IMR-90 (cell line): Measurements from ENCODE around the gene STIM1. TPM values are rescaled to one million over a fixed set of nuclear protein-coding genes. Genes with fewer than 3 reads are reported as not detected.

Experiments used
- ATAC-seq: fragments of 200-7000 bp; cut with Tn5 transposase; 2 replicates; pipeline ENCODE4 v1.9.1; 2020; ENCODE audit warnings: low read depth, mild to moderate bottlenecking, moderate library complexity
- BruUV-seq: library from RNA; stranded (reverse); fragments of 400-500 nt; replicated peaks from 2 replicates; lab custom pipeline; 2021; lab: Mats Ljungman, UMichigan
- CTCF ChIA-PET: fragments of 300-600 bp; formaldehyde crosslinking; extraction: SDS; loops from one replicate; lab custom pipeline; 2021; ENCODE audit warnings: antibody characterized with exemption; lab: Yijun Ruan, JAX
- POLR2A ChIA-PET: fragments of 300-600 bp; sonication (Branson Sonifier 250); formaldehyde crosslinking; loops from one replicate; lab custom pipeline; 2022; ENCODE audit warnings: antibody characterized with exemption; ENCODE audit not compliant: unreplicated experiment; lab: Charles Lee
- DNase-seq: peaks from one replicate; pipeline ENCODE4 v3.0.0; 2013
- H2AFZ ChIP-seq: replicated peaks from 2 replicates; pipeline ENCODE3; 2013; ENCODE audit warnings: low read length, mild to moderate bottlenecking; ENCODE audit not compliant: poor library complexity
- H2AK5ac ChIP-seq: 2 replicates; pipeline ENCODE4 v1.6.1; 2013; ENCODE audit warnings: low read depth, low read length, inconsistent platforms
- H2AK9ac ChIP-seq: replicated peaks from 2 replicates; pipeline ENCODE3; 2013; ENCODE audit warnings: mild to moderate bottlenecking, low read depth, low read length, moderate library complexity; ENCODE audit not compliant: poor library complexity
- H2BK120ac ChIP-seq: 2 replicates; pipeline ENCODE4 v1.6.1; 2013; ENCODE audit warnings: low read depth, low read length, inconsistent platforms
- H2BK15ac ChIP-seq: 3 replicates; pipeline ENCODE4 v1.6.1; 2013; ENCODE audit warnings: low read depth, low read length, inconsistent platforms
- H2BK20ac ChIP-seq: 2 replicates; pipeline ENCODE4 v1.6.1; 2013; ENCODE audit warnings: low read depth, mild to moderate bottlenecking, inconsistent platforms, low read length, moderate library complexity
- H2BK5ac ChIP-seq: 2 replicates; pipeline ENCODE4 v1.6.1; 2013; ENCODE audit warnings: mild to moderate bottlenecking, low read depth, low read length, inconsistent platforms; ENCODE audit not compliant: poor library complexity, severe bottlenecking
- H3K14ac ChIP-seq: replicated peaks from 2 replicates; pipeline ENCODE4 v1.6.1; 2013; ENCODE audit warnings: low read depth, low read length, inconsistent platforms
- H3K18ac ChIP-seq: 2 replicates; pipeline ENCODE4 v1.6.1; 2013; ENCODE audit warnings: low read depth, low read length, control low read depth
- H3K23ac ChIP-seq: 2 replicates; pipeline ENCODE4 v1.6.1; 2013; ENCODE audit warnings: low read depth, low read length, inconsistent platforms
- H3K27ac ChIP-seq: 2 replicates; pipeline ENCODE4 v1.5.1; 2013; ENCODE audit warnings: mild to moderate bottlenecking, control low read depth, low read length; ENCODE audit not compliant: insufficient read depth
- H3K27me3 ChIP-seq: 2 replicates; pipeline ENCODE4 v1.6.1; 2013; ENCODE audit warnings: low read length; ENCODE audit not compliant: control insufficient read depth, insufficient read depth
- H3K36me3 ChIP-seq: 2 replicates; pipeline ENCODE4 v1.6.1; 2013; ENCODE audit warnings: low read length, mixed read lengths; ENCODE audit not compliant: control insufficient read depth, insufficient read depth
- H3K4ac ChIP-seq: 2 replicates; pipeline ENCODE4 v1.6.1; 2013; ENCODE audit warnings: low read depth, low read length, inconsistent platforms
- H3K4me1 ChIP-seq: 2 replicates; pipeline ENCODE4 v1.6.1; 2013; ENCODE audit warnings: low read length, mixed read lengths; ENCODE audit not compliant: control insufficient read depth, insufficient read depth
- H3K4me2 ChIP-seq: 2 replicates; pipeline ENCODE4 v1.6.1; 2013; ENCODE audit warnings: low read depth, mild to moderate bottlenecking, control low read depth, low read length, moderate library complexity
- H3K4me3 ChIP-seq: 2 replicates; pipeline ENCODE4 v1.5.1; 2013; ENCODE audit warnings: low read depth, mild to moderate bottlenecking, control low read depth, low read length, moderate library complexity; ENCODE audit not compliant: insufficient read depth
- H3K56ac ChIP-seq: 2 replicates; pipeline ENCODE4 v1.6.1; 2013; ENCODE audit warnings: low read length, inconsistent platforms; ENCODE audit not compliant: insufficient read depth; ENCODE audit errors: extremely low read depth
- H3K79me1 ChIP-seq, 2 experiments: 2 replicates each; pipeline ENCODE4 v1.6.1; 2013; ENCODE audit warnings: low read length in 2 of 2, inconsistent platforms in 1 of 2, low read depth in 1 of 2
- H3K9ac ChIP-seq: 2 replicates; pipeline ENCODE4 v1.6.1; 2013; ENCODE audit warnings: low read depth, low read length, control low read depth
- H3K9me1 ChIP-seq: 2 replicates; pipeline ENCODE4 v1.6.1; 2013; ENCODE audit warnings: low read length, inconsistent platforms; ENCODE audit not compliant: insufficient read depth
- H3K9me3 ChIP-seq: 2 replicates; pipeline ENCODE4 v1.6.1; 2013; ENCODE audit warnings: low read length; ENCODE audit not compliant: control insufficient read depth, insufficient read depth
- H4K20me1 ChIP-seq: 2 replicates; pipeline ENCODE4 v1.6.1; 2013; ENCODE audit warnings: low read length, inconsistent platforms; ENCODE audit not compliant: insufficient read depth
- H4K5ac ChIP-seq: 2 replicates; pipeline ENCODE4 v1.6.1; 2013; ENCODE audit warnings: mild to moderate bottlenecking, low read depth, low read length, control low read depth
- H4K8ac ChIP-seq, 2 experiments: 2 replicates each; pipeline ENCODE4 v1.6.1; 2013; ENCODE audit warnings: low read depth in 2 of 2, low read length in 2 of 2, control low read depth in 1 of 2, inconsistent platforms in 1 of 2
- H4K91ac ChIP-seq: 2 replicates; pipeline ENCODE4 v1.6.1; 2013; ENCODE audit warnings: low read depth, low read length, inconsistent platforms; ENCODE audit not compliant: insufficient read depth
- CEBPB ChIP-seq: IDR thresholded peaks from 2 replicates; pipeline ENCODE4 v1.6.1; 2012; ENCODE audit warnings: low read depth, low read length, improper control_type of control experiment
- CHD1 ChIP-seq: IDR thresholded peaks from 2 replicates; pipeline ENCODE4 v1.6.1; 2012; ENCODE audit warnings: low read depth, low read length, improper control_type of control experiment
- FOS ChIP-seq: fragments of 150-350 bp; IDR thresholded peaks from 2 replicates; pipeline ENCODE4 v1.6.1; 2016; ENCODE audit warnings: low read depth, low read length
- MAFK ChIP-seq: IDR thresholded peaks from 2 replicates; pipeline ENCODE4 v1.6.1; 2012; ENCODE audit warnings: low read depth, low read length, improper control_type of control experiment
- MXI1 ChIP-seq: IDR thresholded peaks from 2 replicates; pipeline ENCODE4 v1.6.1; 2012; ENCODE audit warnings: low read depth, mild to moderate bottlenecking, low read length, moderate library complexity, borderline replicate concordance
- NFE2L2 ChIP-seq: fragments of 150-350 bp; IDR thresholded peaks from 2 replicates; pipeline ENCODE4 v1.6.1; 2016; ENCODE audit warnings: low read depth, mild to moderate bottlenecking, low read length
- POLR2A ChIP-seq: IDR thresholded peaks from 2 replicates; pipeline ENCODE4 v1.6.1; 2012; ENCODE audit warnings: mild to moderate bottlenecking, low read depth, low read length
- RAD21 ChIP-seq: IDR thresholded peaks from 2 replicates; pipeline ENCODE4 v1.6.1; 2012; ENCODE audit warnings: low read length, improper control_type of control experiment
- RCOR1 ChIP-seq: IDR thresholded peaks from 2 replicates; pipeline ENCODE4 v1.6.1; 2012; ENCODE audit warnings: mild to moderate bottlenecking, low read length, improper control_type of control experiment; ENCODE audit not compliant: insufficient replicate concordance
- RFX5 ChIP-seq: IDR thresholded peaks from 2 replicates; pipeline ENCODE4 v1.8.0; 2012; ENCODE audit warnings: low read depth, mild to moderate bottlenecking, low read length, moderate library complexity
- SMC3 ChIP-seq: fragments of 150-350 bp; IDR thresholded peaks from 2 replicates; pipeline ENCODE4 v1.6.1; 2016; ENCODE audit warnings: low read depth, mild to moderate bottlenecking, antibody characterized with exemption, low read length, moderate library complexity
- USF2 ChIP-seq: fragments of 150-350 bp; IDR thresholded peaks from 2 replicates; pipeline ENCODE4 v1.6.1; 2017; ENCODE audit warnings: mild to moderate bottlenecking, antibody characterized with exemption, low read length, low read depth
- WGBS, 2 experiments: methylation state at CpG; one replicate each; pipeline versions ENCODE4 v1.1.5 to v1.1.7; 2013; ENCODE audit warnings: missing lambda C conversion rate in 2 of 2; ENCODE audit not compliant: insufficient read length in 1 of 2; ENCODE audit errors: extremely low coverage in 2 of 2; 5-methylcytosine and 5-hydroxymethylcytosine counted together
- dilution Hi-C: fragments of 300-500 bp; cut with HindIII; formaldehyde crosslinking; loops from one replicate; pipeline ENCODE4 v1.14.3; 2018; ENCODE audit warnings: low sequenced_read_pairs; ENCODE audit not compliant: unreplicated experiment
- in situ Hi-C: fragments of 300-500 bp; cut with MboI; formaldehyde crosslinking; loops from 3 replicates; pipeline ENCODE4 v1.14.3; 2019; ENCODE audit warnings: low sequenced_read_pairs, inconsistent platforms, mixed read lengths
- intact Hi-C: fragments of 100-400 bp; cut with micrococcal nuclease; formaldehyde crosslinking; loops from 2 replicates; pipeline ENCODE4 v1.10.0; 2022
- polyA plus RNA-seq, 3 experiments: library from polyadenylated mRNA; depleted of rRNA; stranded (reverse); fragments of >200 nt; gene quantifications; 2 replicates each; pipeline ENCODE4 v1.2.3, GENCODE V29; 2012; ENCODE audit warnings: low replicate concordance in 1 of 3
- total RNA-seq: library from RNA; depleted of rRNA; stranded (reverse); fragments of >200 nt; gene quantifications from 2 replicates; pipeline ENCODE4 v1.2.3, GENCODE V29; 2012
- TF ChIP-seq, protein P1 (sequence below): conservative IDR thresholded peaks from 2 replicates; pipeline ENCODE4 v1.5.1; 2012; ENCODE audit warnings: mild to moderate bottlenecking, low read depth, low read length, improper control_type of control experiment
- TF ChIP-seq, protein P2 (sequence below): fragments of 150-350 bp; IDR thresholded peaks from 2 replicates; pipeline ENCODE4 v1.6.1; 2016; ENCODE audit warnings: low read depth, mild to moderate bottlenecking, low read length, moderate library complexity, borderline replicate concordance

The STIM1 gene
- total and polyA plus RNA-seq, 2 of the 4 experiments (the other 2 are of a cell fraction) = 17.9 to 23.0 TPM

DNA sequence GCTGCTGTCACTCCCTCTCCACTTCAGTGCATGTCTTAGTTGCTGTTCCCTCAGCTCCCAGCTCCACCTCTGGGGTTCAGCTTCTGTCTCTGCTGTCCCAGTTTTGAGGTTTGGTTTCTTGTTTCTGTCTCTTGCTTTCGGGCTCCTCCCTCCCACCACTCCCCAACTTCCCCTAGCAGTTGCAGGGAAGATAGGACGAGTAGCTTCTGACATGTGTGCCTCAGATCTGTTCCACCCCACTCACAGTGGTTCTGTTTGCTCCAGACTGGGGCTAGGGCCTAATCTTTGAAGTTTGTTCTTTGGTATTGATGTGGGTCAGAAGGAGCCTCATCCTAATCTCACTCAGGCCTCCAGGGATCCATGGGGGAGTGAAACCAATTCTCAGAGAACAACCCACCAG, 236.6 kb downstream of the STIM1 start:
- Histone ChIP-seq H3K4ac (no peak overlapping the region), H4K5ac (no peak overlapping the region), H4K8ac (no peak overlapping the region), H3K4me3 (no peak overlapping the region), H3K56ac (no peak overlapping the region), H2AK5ac (no peak overlapping the region), H2BK15ac (no peak overlapping the region), H3K18ac (no peak overlapping the region), H3K9me1 (peaks cover 17% of the 10 kb centered on the region), H3K27ac (no peak overlapping the region), H3K23ac (no peak overlapping the region), H2BK20ac (no peak overlapping the region), H3K79me1 (peaks cover 0 to 28% of the 10 kb centered on the region in 2 experiments; a peak in 2 of 4 replicates), H3K4me2 (no peak overlapping the region), H2BK5ac (no peak overlapping the region), H3K9me3 (no peaks in the 10 kb centered on the region), H3K36me3 (peaks cover 2% of the 10 kb centered on the region; the same call in 1 of the 2 replicates), H4K91ac (no peak overlapping the region), H3K27me3 (no peaks in the 10 kb centered on the region), H3K4me1 (peaks cover 6% of the 10 kb centered on the region; the same call in 1 of the 2 replicates), H2BK120ac (no peak overlapping the region), H2AFZ (no peak overlapping the region), H4K20me1 (no peaks in the 10 kb centered on the region; the same call in 1 of the 2 replicates), H2AK9ac (no peak overlapping the region), H3K9ac (no peak overlapping the region), H3K14ac (no peak overlapping the region)
- dilution Hi-C loops (no loop called here), in situ Hi-C loops (no loop called here), intact Hi-C loops (no loop called here)
- DNase-seq = no peak
- no CpG with 5 or more reads among the region's 2 CpGs for WGBS, 2 experiments
- TF ChIP-seq RFX5 = no peak
- TF ChIP-seq, protein P1, sequence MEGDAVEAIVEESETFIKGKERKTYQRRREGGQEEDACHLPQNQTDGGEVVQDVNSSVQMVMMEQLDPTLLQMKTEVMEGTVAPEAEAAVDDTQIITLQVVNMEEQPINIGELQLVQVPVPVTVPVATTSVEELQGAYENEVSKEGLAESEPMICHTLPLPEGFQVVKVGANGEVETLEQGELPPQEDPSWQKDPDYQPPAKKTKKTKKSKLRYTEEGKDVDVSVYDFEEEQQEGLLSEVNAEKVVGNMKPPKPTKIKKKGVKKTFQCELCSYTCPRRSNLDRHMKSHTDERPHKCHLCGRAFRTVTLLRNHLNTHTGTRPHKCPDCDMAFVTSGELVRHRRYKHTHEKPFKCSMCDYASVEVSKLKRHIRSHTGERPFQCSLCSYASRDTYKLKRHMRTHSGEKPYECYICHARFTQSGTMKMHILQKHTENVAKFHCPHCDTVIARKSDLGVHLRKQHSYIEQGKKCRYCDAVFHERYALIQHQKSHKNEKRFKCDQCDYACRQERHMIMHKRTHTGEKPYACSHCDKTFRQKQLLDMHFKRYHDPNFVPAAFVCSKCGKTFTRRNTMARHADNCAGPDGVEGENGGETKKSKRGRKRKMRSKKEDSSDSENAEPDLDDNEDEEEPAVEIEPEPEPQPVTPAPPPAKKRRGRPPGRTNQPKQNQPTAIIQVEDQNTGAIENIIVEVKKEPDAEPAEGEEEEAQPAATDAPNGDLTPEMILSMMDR = no peak
- no peak for TF ChIP-seq MXI1
- TF ChIP-seq, protein P2, sequence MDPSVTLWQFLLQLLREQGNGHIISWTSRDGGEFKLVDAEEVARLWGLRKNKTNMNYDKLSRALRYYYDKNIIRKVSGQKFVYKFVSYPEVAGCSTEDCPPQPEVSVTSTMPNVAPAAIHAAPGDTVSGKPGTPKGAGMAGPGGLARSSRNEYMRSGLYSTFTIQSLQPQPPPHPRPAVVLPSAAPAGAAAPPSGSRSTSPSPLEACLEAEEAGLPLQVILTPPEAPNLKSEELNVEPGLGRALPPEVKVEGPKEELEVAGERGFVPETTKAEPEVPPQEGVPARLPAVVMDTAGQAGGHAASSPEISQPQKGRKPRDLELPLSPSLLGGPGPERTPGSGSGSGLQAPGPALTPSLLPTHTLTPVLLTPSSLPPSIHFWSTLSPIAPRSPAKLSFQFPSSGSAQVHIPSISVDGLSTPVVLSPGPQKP = no peak
- no peak for TF ChIP-seq CHD1
- TF ChIP-seq SMC3 = no peak
- TF ChIP-seq RAD21 = no peak
- TF ChIP-seq RCOR1 = no peak
- TF ChIP-seq POLR2A = no peak
- no peak for TF ChIP-seq NFE2L2
- no peak for TF ChIP-seq MAFK
- no peak for TF ChIP-seq CEBPB
- TF ChIP-seq USF2 = no peak
- no peak for TF ChIP-seq FOS
- CTCF ChIA-PET = no interaction called here
- POLR2A ChIA-PET = no interaction called here
- no peak for ATAC-seq
- no TSS peak for BruUV-seq
